Cardiac fibroblast (primary cell): ENCODE results near the gene CMTM7.

Experiments
- DNase-seq, 2 donors: peaks; one replicate each; pipeline versions ENCODE4 v3.0.0 to v3.0.0-alpha.2; 2010; ENCODE audit warnings: low read depth in 2 of 2
- H3K4me3 ChIP-seq, 2 donors: replicated peaks in 1 of 2; 1 replicate in 1 of 2; 2 replicates in 1 of 2; pipeline ENCODE4 v1.5.1; 2011; ENCODE audit warnings: low read depth in 2 of 2, low read length in 2 of 2, mild to moderate bottlenecking in 2 of 2, moderate library complexity in 1 of 2
- CTCF ChIP-seq: IDR thresholded peaks from one replicate; pipeline ENCODE4 v1.5.1; 2011; ENCODE audit warnings: low read depth, mild to moderate bottlenecking, low read length, inconsistent platforms

Gene CMTM7

GRCh38 chr3:32448686-32449474, 57.2 kb downstream of the CMTM7 start:
- H3K4me3 ChIP-seq: no peak overlapping the region
- TF ChIP-seq CTCF: no peak
- no peak for DNase-seq

- TF ChIP-seq CTCF: no peak
- no peak overlapping the region for H3K4me3 ChIP-seq
- no peak for DNase-seq
These were observed 58.0 kb downstream of the CMTM7 start for GRCh38 chr3:32449691-32450090.

GRCh38 chr3:32450426-32450825, 58.8 kb downstream of the CMTM7 start:
- no peak for TF ChIP-seq CTCF
- no peak overlapping the region for H3K4me3 ChIP-seq

GRCh38 chr3:32450992-32451659, 59.5 kb downstream of the CMTM7 start:
- H3K4me3 ChIP-seq: no peak overlapping the region
- no peak for TF ChIP-seq CTCF
- DNase-seq: no peak

More at GRCh38 chr3:32450426-32450825, 58.8 kb downstream of the CMTM7 start:
- DNase-seq: no peak

GRCh38 chr3:32452009-32452408, 60.4 kb downstream of the CMTM7 start:
- no peak overlapping the region for H3K4me3 ChIP-seq
- no peak for TF ChIP-seq CTCF
- DNase-seq: no peak

- peak; percentile 39 to 68 for DNase-seq
- TF ChIP-seq CTCF: no peak
- H3K4me3 ChIP-seq: no peak overlapping the region
These were observed 61.7 kb downstream of the CMTM7 start for GRCh38 chr3:32453346-32453745.
